Liver (tissue), 9 donors: ENCODE measurements around the gene SLC12A7. TPM values are rescaled to one million over a fixed set of nuclear protein-coding genes. Genes with fewer than 3 reads are reported as not detected.
A peak's percentile ranks its signal among the peaks of the same experiment; 100 is the strongest.

Experiments
- DNase-seq: peaks from one replicate; pipeline ENCODE4 v3.0.0-alpha.2; 2017; ENCODE audit warnings: low spot score
- H3K27ac ChIP-seq, 2 donors: one replicate each; pipeline ENCODE4 v1.7.0; 2013; ENCODE audit warnings: inconsistent platforms in 2 of 2, low read length in 2 of 2, control low read depth in 1 of 2, low read depth in 1 of 2, mild to moderate bottlenecking in 1 of 2
- H3K27me3 ChIP-seq, 4 donors: one replicate each; pipeline versions ENCODE4 v1.6.1 to v1.7.0; 2013; ENCODE audit warnings: low read length in 3 of 4, inconsistent platforms in 1 of 4, mild to moderate bottlenecking in 1 of 4, moderate library complexity in 1 of 4; ENCODE audit not compliant: control insufficient read depth in 4 of 4, insufficient read depth in 4 of 4
- H3K36me3 ChIP-seq, 4 donors: one replicate each; pipeline versions ENCODE4 v1.6.1 to v1.7.0; 2013; ENCODE audit warnings: low read length in 3 of 4, mild to moderate bottlenecking in 3 of 4, low read depth in 1 of 4, moderate library complexity in 1 of 4; ENCODE audit not compliant: control insufficient read depth in 4 of 4, insufficient read depth in 3 of 4
- H3K4me1 ChIP-seq, 4 donors: one replicate each; pipeline versions ENCODE4 v1.6.1 to v1.7.0; 2013; ENCODE audit warnings: low read length in 3 of 4, mild to moderate bottlenecking in 3 of 4, moderate library complexity in 1 of 4; ENCODE audit not compliant: control insufficient read depth in 4 of 4, insufficient read depth in 4 of 4
- H3K4me3 ChIP-seq, 3 donors: one replicate each; pipeline versions ENCODE4 v1.6.1 to v1.7.0; 2013; ENCODE audit warnings: low read length in 3 of 3, control low read depth in 1 of 3, low read depth in 1 of 3, mild to moderate bottlenecking in 1 of 3
- H3K9ac ChIP-seq, 2 donors: one replicate each; pipeline ENCODE4 v1.7.0; 2013; ENCODE audit warnings: low read length in 2 of 2, mild to moderate bottlenecking in 2 of 2, moderate library complexity in 2 of 2, control low read depth in 1 of 2, low read depth in 1 of 2
- H3K9me3 ChIP-seq, 4 donors: one replicate each; pipeline versions ENCODE4 v1.6.1 to v1.7.0; 2013; ENCODE audit warnings: low read length in 3 of 4; ENCODE audit not compliant: control insufficient read depth in 4 of 4
- ATF3 ChIP-seq: IDR thresholded peaks from 2 replicates; pipeline ENCODE4 v1.6.1; 2016; ENCODE audit warnings: antibody characterized with exemption
- EGR1 ChIP-seq, 2 donors: IDR thresholded peaks; 2 replicates each; pipeline ENCODE4 v1.6.1; 2016 to 2018; ENCODE audit warnings: antibody characterized with exemption in 2 of 2, low read depth in 2 of 2
- FOXA1 ChIP-seq: IDR thresholded peaks from 2 replicates; pipeline ENCODE4 v1.6.1; 2016; ENCODE audit warnings: antibody characterized with exemption
- FOXA2 ChIP-seq: IDR thresholded peaks from 2 replicates; pipeline ENCODE4 v1.6.1; 2016; ENCODE audit warnings: antibody characterized with exemption
- GABPA ChIP-seq, 2 donors: IDR thresholded peaks in 1 of 2; conservative IDR thresholded peaks in 1 of 2; 2 replicates each; pipeline ENCODE4 v1.6.1; 2016; ENCODE audit warnings: antibody characterized with exemption in 2 of 2, mild to moderate bottlenecking in 1 of 2, moderate library complexity in 1 of 2
- HNF4A ChIP-seq, 2 donors: conservative IDR thresholded peaks; 2 replicates each; pipeline ENCODE4 v1.6.1; 2016; ENCODE audit warnings: antibody characterized with exemption in 2 of 2, mild to moderate bottlenecking in 2 of 2
- HNF4G ChIP-seq: IDR thresholded peaks from 2 replicates; pipeline ENCODE4 v1.6.1; 2016; ENCODE audit warnings: antibody characterized with exemption
- JUND ChIP-seq, 2 donors: IDR thresholded peaks; 2 replicates each; pipeline ENCODE4 v1.6.1; 2016; ENCODE audit warnings: antibody characterized with exemption in 2 of 2
- MAX ChIP-seq: IDR thresholded peaks from 2 replicates; pipeline ENCODE4 v1.6.1; 2016; ENCODE audit warnings: antibody characterized with exemption
- NR2F2 ChIP-seq: IDR thresholded peaks from 2 replicates; pipeline ENCODE4 v1.6.1; 2016; ENCODE audit warnings: antibody characterized with exemption
- RAD21 ChIP-seq, 2 donors: IDR thresholded peaks; 2 replicates each; pipeline ENCODE4 v1.6.1; 2016; ENCODE audit warnings: antibody characterized with exemption in 2 of 2, mild to moderate bottlenecking in 2 of 2
- RXRA ChIP-seq, 2 donors: IDR thresholded peaks; 2 replicates each; pipeline ENCODE4 v1.6.1; 2017 to 2018; ENCODE audit warnings: antibody characterized with exemption in 2 of 2, mild to moderate bottlenecking in 1 of 2
- SP1 ChIP-seq: IDR thresholded peaks from 2 replicates; pipeline ENCODE4 v1.6.1; 2018; ENCODE audit warnings: antibody characterized with exemption, mild to moderate bottlenecking
- TAF1 ChIP-seq: conservative IDR thresholded peaks from 2 replicates; pipeline ENCODE4 v1.6.1; 2016; ENCODE audit warnings: antibody characterized with exemption, mild to moderate bottlenecking
- YY1 ChIP-seq: IDR thresholded peaks from 2 replicates; pipeline ENCODE4 v1.6.1; 2016; ENCODE audit warnings: antibody characterized with exemption, mild to moderate bottlenecking
- ZBTB33 ChIP-seq: IDR thresholded peaks from 2 replicates; pipeline ENCODE4 v1.6.1; 2016; ENCODE audit warnings: antibody characterized with exemption
- WGBS: extraction: QIAGEN DNeasy Blood & Tissue Kit; methylation state at CpG from one replicate; pipeline ENCODE4 v1.1.7; 2013; 5-methylcytosine and 5-hydroxymethylcytosine counted together
- polyA plus RNA-seq, 2 donors: library from polyadenylated mRNA; stranded (reverse) in 1 of 2; unstranded in 1 of 2; fragments of 200-250 nt in 1 of 2; fragments of >200 nt in 1 of 2; fragmentation: Nextera tagmentation in 1 of 2; extraction: Ambion mirVana in 1 of 2; gene quantifications; one replicate each; pipeline versions ENCODE4 v1.2.1 to v1.2.3, GENCODE V29; 2013 to 2015
- total RNA-seq, 2 donors: library from RNA; depleted of rRNA; stranded (reverse); fragments of >200 nt; gene quantifications; one replicate each; pipeline ENCODE4 v1.2.3, GENCODE V29; 2014
- TF ChIP-seq, protein P1 (sequence below): fragments of 150-350 bp; IDR thresholded peaks from 2 replicates; pipeline ENCODE4 v1.5.1; 2017; ENCODE audit warnings: improper control_type of control experiment, low read depth, low read length; ENCODE audit not compliant: missing input control
- TF ChIP-seq, protein P2 (sequence below): IDR thresholded peaks from 2 replicates; pipeline ENCODE4 v1.6.1; 2016; ENCODE audit warnings: antibody characterized with exemption, mild to moderate bottlenecking
- donor health status: healthy.
- donor health status: healthy.
- donor health status: healthy.
- donor health status: healthy.
- donor health status: healthy.

SLC12A7 gene
- total and polyA plus RNA-seq, 4 donors, result 12.3 to 64.2 (median 28.9) TPM

GRCh38 chr5:1106385-1107166 lies 5.3 kb downstream of the SLC12A7 start:
- Histone ChIP-seq H3K9ac (peak overlapping the region; percentile 71 to 77), H3K27ac (peak overlapping the region; percentile 93 to 96), H3K4me1 (peaks cover 29 to 86% (median 66%) of the 10 kb centered on the region in 4 donors), H3K36me3 (no peaks in the 10 kb centered on the region), H3K9me3 (no peaks in the 10 kb centered on the region), H3K4me3 (peak overlapping the region; percentile 41 to 71 (median 42)), H3K27me3 (no peaks in the 10 kb centered on the region)
- TF ChIP-seq HNF4G, result no peak
- TF ChIP-seq NR2F2, result peak; percentile 6
- TF ChIP-seq MAX, result no peak
- TF ChIP-seq YY1, result no peak
- TF ChIP-seq JUND (IDR thresholded peaks at IDR 0.05), result no peak
- DNase-seq, result no peak
- 24% methylated on average over 23 of the region's 23 CpGs for WGBS

GRCh38 chr5:1105350-1106265 lies 6.3 kb downstream of the SLC12A7 start:
- Histone ChIP-seq H3K9ac (peak overlapping the region; percentile 49 to 77), H3K4me1 (peaks cover 37 to 95% (median 74%) of the 10 kb centered on the region in 4 donors), H3K4me3 (peak overlapping the region; percentile 41 to 42 (median 42)), H3K27ac (peak overlapping the region; percentile 93 to 96), H3K36me3 (no peaks in the 10 kb centered on the region), H3K27me3 (no peaks in the 10 kb centered on the region), H3K9me3 (no peaks in the 10 kb centered on the region)
- DNase-seq, result peak; percentile 72
- TF ChIP-seq ZBTB33 (peak; percentile 66), SP1 (peak; percentile 95), FOXA1 (peak; percentile 53), HNF4G (peak; percentile 91), NR2F2 (peak; percentile 28), GABPA (IDR thresholded peaks at IDR 0.05 in 1 of 2, conservative IDR thresholded peaks at IDR 0.05 in 1 of 2) (no peak), MAX (peak; percentile 78), ATF3 (no peak), TAF1 (peak; percentile 85), RXRA (IDR thresholded peaks at IDR 0.05) (peak; percentile 66 to 85), RAD21 (IDR thresholded peaks at IDR 0.05) (peak; percentile 22 to 37), HNF4A (conservative IDR thresholded peaks at IDR 0.05) (peak; percentile 95 to 96), JUND (IDR thresholded peaks at IDR 0.05) (peak in 1 of 2 donors; percentile 46), FOXA2 (no peak), YY1 (peak; percentile 84), EGR1 (IDR thresholded peaks at IDR 0.05; ENCODE audit: low read depth in 2 of 2) (peak in 1 of 2 donors; percentile 38)
- TF ChIP-seq, protein P1, sequence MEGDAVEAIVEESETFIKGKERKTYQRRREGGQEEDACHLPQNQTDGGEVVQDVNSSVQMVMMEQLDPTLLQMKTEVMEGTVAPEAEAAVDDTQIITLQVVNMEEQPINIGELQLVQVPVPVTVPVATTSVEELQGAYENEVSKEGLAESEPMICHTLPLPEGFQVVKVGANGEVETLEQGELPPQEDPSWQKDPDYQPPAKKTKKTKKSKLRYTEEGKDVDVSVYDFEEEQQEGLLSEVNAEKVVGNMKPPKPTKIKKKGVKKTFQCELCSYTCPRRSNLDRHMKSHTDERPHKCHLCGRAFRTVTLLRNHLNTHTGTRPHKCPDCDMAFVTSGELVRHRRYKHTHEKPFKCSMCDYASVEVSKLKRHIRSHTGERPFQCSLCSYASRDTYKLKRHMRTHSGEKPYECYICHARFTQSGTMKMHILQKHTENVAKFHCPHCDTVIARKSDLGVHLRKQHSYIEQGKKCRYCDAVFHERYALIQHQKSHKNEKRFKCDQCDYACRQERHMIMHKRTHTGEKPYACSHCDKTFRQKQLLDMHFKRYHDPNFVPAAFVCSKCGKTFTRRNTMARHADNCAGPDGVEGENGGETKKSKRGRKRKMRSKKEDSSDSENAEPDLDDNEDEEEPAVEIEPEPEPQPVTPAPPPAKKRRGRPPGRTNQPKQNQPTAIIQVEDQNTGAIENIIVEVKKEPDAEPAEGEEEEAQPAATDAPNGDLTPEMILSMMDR, result no peak
- TF ChIP-seq, protein P2, sequence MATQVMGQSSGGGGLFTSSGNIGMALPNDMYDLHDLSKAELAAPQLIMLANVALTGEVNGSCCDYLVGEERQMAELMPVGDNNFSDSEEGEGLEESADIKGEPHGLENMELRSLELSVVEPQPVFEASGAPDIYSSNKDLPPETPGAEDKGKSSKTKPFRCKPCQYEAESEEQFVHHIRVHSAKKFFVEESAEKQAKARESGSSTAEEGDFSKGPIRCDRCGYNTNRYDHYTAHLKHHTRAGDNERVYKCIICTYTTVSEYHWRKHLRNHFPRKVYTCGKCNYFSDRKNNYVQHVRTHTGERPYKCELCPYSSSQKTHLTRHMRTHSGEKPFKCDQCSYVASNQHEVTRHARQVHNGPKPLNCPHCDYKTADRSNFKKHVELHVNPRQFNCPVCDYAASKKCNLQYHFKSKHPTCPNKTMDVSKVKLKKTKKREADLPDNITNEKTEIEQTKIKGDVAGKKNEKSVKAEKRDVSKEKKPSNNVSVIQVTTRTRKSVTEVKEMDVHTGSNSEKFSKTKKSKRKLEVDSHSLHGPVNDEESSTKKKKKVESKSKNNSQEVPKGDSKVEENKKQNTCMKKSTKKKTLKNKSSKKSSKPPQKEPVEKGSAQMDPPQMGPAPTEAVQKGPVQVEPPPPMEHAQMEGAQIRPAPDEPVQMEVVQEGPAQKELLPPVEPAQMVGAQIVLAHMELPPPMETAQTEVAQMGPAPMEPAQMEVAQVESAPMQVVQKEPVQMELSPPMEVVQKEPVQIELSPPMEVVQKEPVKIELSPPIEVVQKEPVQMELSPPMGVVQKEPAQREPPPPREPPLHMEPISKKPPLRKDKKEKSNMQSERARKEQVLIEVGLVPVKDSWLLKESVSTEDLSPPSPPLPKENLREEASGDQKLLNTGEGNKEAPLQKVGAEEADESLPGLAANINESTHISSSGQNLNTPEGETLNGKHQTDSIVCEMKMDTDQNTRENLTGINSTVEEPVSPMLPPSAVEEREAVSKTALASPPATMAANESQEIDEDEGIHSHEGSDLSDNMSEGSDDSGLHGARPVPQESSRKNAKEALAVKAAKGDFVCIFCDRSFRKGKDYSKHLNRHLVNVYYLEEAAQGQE, result peak; percentile 82
- 11% methylated on average over 19 of the region's 19 CpGs for WGBS
